Measurements from ENCODE around the gene CFAP77.

Gene CFAP77

GRCh38 chr9:132583584-132584304 is 173.7 kb downstream of the CFAP77 start:
- DNase-seq (ENCODE audit: low read depth, low spot score): no peak
- TF ChIP-seq CTCF (IDR thresholded peaks at IDR 0.05; ENCODE audit: low read depth, low read length): no peak
- in situ Hi-C loops (cut with HindIII; ENCODE audit: low sequenced_read_pairs): no loop called here
- no peak overlapping the region for H3K4me3 ChIP-seq (ENCODE audit: low read depth, low read length)

- in situ Hi-C loops (cut with HindIII; ENCODE audit: low sequenced_read_pairs): no loop called here
- TF ChIP-seq CTCF (IDR thresholded peaks at IDR 0.05; ENCODE audit: low read depth, low read length): no peak
- H3K4me3 ChIP-seq (ENCODE audit: low read depth, low read length): no peak overlapping the region
- DNase-seq (ENCODE audit: low read depth, low spot score): no peak
Observed at GRCh38 chr9:132584601-132585560, 174.9 kb downstream of the CFAP77 start.

- no peak for DNase-seq (ENCODE audit: low read depth, low spot score)
- in situ Hi-C loops (cut with HindIII; ENCODE audit: low sequenced_read_pairs): no loop called here
- no peak overlapping the region for H3K4me3 ChIP-seq (ENCODE audit: low read depth, low read length)
- no peak for TF ChIP-seq CTCF (IDR thresholded peaks at IDR 0.05; ENCODE audit: low read depth, low read length)
Observed at GRCh38 chr9:132585954-132586829, 176.2 kb downstream of the CFAP77 start.

GRCh38 chr9:132586830-132587591 is 177.0 kb downstream of the CFAP77 start:
- no peak for DNase-seq (ENCODE audit: low read depth, low spot score)
- in situ Hi-C loops (cut with HindIII; ENCODE audit: low sequenced_read_pairs): no loop called here
- no peak overlapping the region for H3K4me3 ChIP-seq (ENCODE audit: low read depth, low read length)
- no peak for TF ChIP-seq CTCF (IDR thresholded peaks at IDR 0.05; ENCODE audit: low read depth, low read length)

GRCh38 chr9:132587592-132587955 is 177.6 kb downstream of the CFAP77 start:
- no peak for DNase-seq (ENCODE audit: low read depth, low spot score)
- no peak for TF ChIP-seq CTCF (IDR thresholded peaks at IDR 0.05; ENCODE audit: low read depth, low read length)
- in situ Hi-C loops (cut with HindIII; ENCODE audit: low sequenced_read_pairs): no loop called here

More at GRCh38 chr9:132587592-132587955, 177.6 kb downstream of the CFAP77 start:
- no peak overlapping the region for H3K4me3 ChIP-seq (ENCODE audit: low read depth, low read length)
